Tibial artery (tissue), 4 donors: ENCODE data around the gene ADGRD2.

ENCODE experiments used
- DNase-seq, 2 donors: peaks; one replicate each; pipeline ENCODE4 v3.0.0-alpha.2; 2019
- H3K27ac ChIP-seq, 2 donors: fragments of 200-600 bp; sonication (generic) in 1 of 2; 1 replicate in 1 of 2; 2 replicates in 1 of 2; pipeline ENCODE4 v1.5.1; 2018 to 2019; ENCODE audit warnings: mild to moderate bottlenecking in 1 of 2
- H3K27me3 ChIP-seq, 2 donors: fragments of 200-600 bp; sonication (generic) in 1 of 2; one replicate each; pipeline versions ENCODE4 v1.5.1 to v1.6.0; 2016 to 2019
- H3K36me3 ChIP-seq, 3 donors: fragments of 200-600 bp; sonication (generic) in 2 of 3; one replicate each; pipeline ENCODE4 v1.5.1; 2016 to 2019; ENCODE audit warnings: mild to moderate bottlenecking in 2 of 3
- H3K4me1 ChIP-seq, 4 donors: fragments of 200-600 bp; sonication (generic) in 2 of 4; 1 replicate in 3 of 4; 2 replicates in 1 of 4; pipeline ENCODE4 v1.5.1; 2016 to 2019
- H3K4me3 ChIP-seq, 2 donors: fragments of 200-600 bp; sonication (generic) in 1 of 2; 1 replicate in 1 of 2; 2 replicates in 1 of 2; pipeline ENCODE4 v1.5.1; 2018 to 2019; ENCODE audit warnings: mild to moderate bottlenecking in 2 of 2
- H3K9me3 ChIP-seq, 3 donors: fragments of 200-600 bp; sonication (generic) in 1 of 3; one replicate each; pipeline ENCODE4 v1.5.1; 2016 to 2019
- CTCF ChIP-seq, 2 experiments: fragments of 200-600 bp in 1 of 2; fragments of 450-650 bp in 1 of 2; IDR thresholded peaks; one replicate each; pipeline ENCODE4 v1.5.1; 2017 to 2019; ENCODE audit warnings: antibody characterized with exemption in 2 of 2, mild to moderate bottlenecking in 1 of 2, moderate library complexity in 1 of 2
- intact Hi-C: fragments of 100-400 bp; cut with DNase I; formaldehyde crosslinking; loops from one replicate; pipeline ENCODE4 v1.15.0; 2023; ENCODE audit warnings: low total_unique reads

The ADGRD2 gene

GRCh38 chr9:124458441-124458840 is 8.2 kb downstream of the ADGRD2 start:
- Histone ChIP-seq H3K27ac (no peak overlapping the region), H3K27me3 (peaks cover 0 to 29% of the 10 kb centered on the region in 2 donors), H3K4me1 (peaks cover 0 to 4% (median under 1%) of the 10 kb centered on the region in 4 donors), H3K4me3 (no peak overlapping the region), H3K36me3 (no peaks in the 10 kb centered on the region), H3K9me3 (peaks cover 0 to 6% (median 0%) of the 10 kb centered on the region in 3 donors)
- intact Hi-C loops, result no loop called here
- TF ChIP-seq CTCF (IDR thresholded peaks at IDR 0.05), result no peak
- DNase-seq, result peak in 1 of 2 donors; percentile 44

- Histone ChIP-seq H3K4me3 (no peak overlapping the region), H3K27ac (no peak overlapping the region), H3K9me3 (peaks cover 0 to 6% (median 0%) of the 10 kb centered on the region in 3 donors), H3K36me3 (no peaks in the 10 kb centered on the region), H3K27me3 (peaks cover 0 to 18% of the 10 kb centered on the region in 2 donors), H3K4me1 (no peaks in the 10 kb centered on the region)
- TF ChIP-seq CTCF (IDR thresholded peaks at IDR 0.05), result no peak
- intact Hi-C loops, result no loop called here
- DNase-seq, result no peak
Observed at GRCh38 chr9:124462739-124463138, 12.5 kb downstream of the ADGRD2 start.

GRCh38 chr9:124465736-124466135 is 15.5 kb downstream of the ADGRD2 start:
- peaks cover 0 to 6% (median 0%) of the 10 kb centered on the region in 3 donors for H3K9me3 ChIP-seq
- no peaks in the 10 kb centered on the region for H3K4me1 ChIP-seq
- H3K27ac ChIP-seq, result no peak overlapping the region
- peaks cover 0 to 42% of the 10 kb centered on the region in 2 donors for H3K27me3 ChIP-seq
- intact Hi-C loops, result no loop called here
- H3K4me3 ChIP-seq, result no peak overlapping the region
- TF ChIP-seq CTCF (IDR thresholded peaks at IDR 0.05), result no peak
- no peaks in the 10 kb centered on the region for H3K36me3 ChIP-seq
- DNase-seq, result no peak

GRCh38 chr9:124467410-124468060 is 17.3 kb downstream of the ADGRD2 start:
- Histone ChIP-seq H3K4me3 (no peak overlapping the region), H3K4me1 (no peaks in the 10 kb centered on the region), H3K36me3 (no peaks in the 10 kb centered on the region), H3K27me3 (peaks cover 0 to 56% of the 10 kb centered on the region in 2 donors), H3K9me3 (no peaks in the 10 kb centered on the region), H3K27ac (no peak overlapping the region)
- no peak for TF ChIP-seq CTCF (IDR thresholded peaks at IDR 0.05)
- intact Hi-C loops, result no loop called here
- no peak for DNase-seq

- DNase-seq, result no peak
- H3K4me3 ChIP-seq, result no peak overlapping the region
- no peak overlapping the region for H3K27ac ChIP-seq
- intact Hi-C loops, result no loop called here
- no peaks in the 10 kb centered on the region for H3K4me1 ChIP-seq
- H3K9me3 ChIP-seq, result no peaks in the 10 kb centered on the region
- no peaks in the 10 kb centered on the region for H3K36me3 ChIP-seq
- TF ChIP-seq CTCF (IDR thresholded peaks at IDR 0.05), result no peak
- peaks cover 0 to 57% of the 10 kb centered on the region in 2 donors for H3K27me3 ChIP-seq
Observed at GRCh38 chr9:124468061-124468740, 17.9 kb downstream of the ADGRD2 start.
